Hepatocyte (in vitro differentiated cells): ENCODE data around the gene WASL. TPM values are rescaled to one million over a fixed set of nuclear protein-coding genes. Genes with fewer than 3 reads are reported as not detected.
"Not testable (repeated sequence)": the region's sequence is repeated elsewhere in the genome, so short reads cannot be mapped to it uniquely, and the experiment has no call there.

Experiments
- DNase-seq: peaks from one replicate; pipeline ENCODE4 v3.0.0-alpha.2; 2016; ENCODE audit warnings: low spot score
- H2AFZ ChIP-seq: fragments of 200-600 bp; sonication (generic); 2 replicates; pipeline ENCODE4 v1.6.0; 2016; ENCODE audit warnings: antibody characterized with exemption, mild to moderate bottlenecking
- H3K27ac ChIP-seq: fragments of 200-600 bp; sonication (generic); 2 replicates; pipeline ENCODE4 v1.5.1; 2016; ENCODE audit warnings: mild to moderate bottlenecking
- H3K27me3 ChIP-seq: fragments of 200-600 bp; sonication (generic); 2 replicates; pipeline ENCODE4 v1.6.1; 2016
- H3K36me3 ChIP-seq: fragments of 200-600 bp; sonication (generic); replicated peaks from 2 replicates; pipeline ENCODE4 v1.5.1; 2016; ENCODE audit warnings: low read depth; ENCODE audit not compliant: insufficient read depth
- H3K4me1 ChIP-seq: fragments of 200-600 bp; sonication (generic); 2 replicates; pipeline ENCODE4 v1.5.1; 2016; ENCODE audit warnings: mild to moderate bottlenecking, moderate library complexity; ENCODE audit not compliant: insufficient read depth
- H3K4me2 ChIP-seq: fragments of 200-600 bp; sonication (generic); 2 replicates; pipeline ENCODE4 v1.6.0; 2016
- H3K4me3 ChIP-seq: fragments of 200-600 bp; sonication (generic); 2 replicates; pipeline ENCODE4 v1.5.1; 2016; ENCODE audit warnings: mild to moderate bottlenecking
- H3K79me2 ChIP-seq: fragments of 200-600 bp; sonication (generic); 2 replicates; pipeline ENCODE4 v1.6.0; 2017; ENCODE audit warnings: mild to moderate bottlenecking
- H3K9me2 ChIP-seq: fragments of 200-600 bp; sonication (generic); replicated peaks from 2 replicates; pipeline ENCODE4 v1.6.0; 2017; ENCODE audit warnings: mild to moderate bottlenecking; ENCODE audit not compliant: insufficient read depth
- H3K9me3 ChIP-seq: fragments of 200-600 bp; sonication (generic); 2 replicates; pipeline ENCODE4 v1.5.1; 2016; ENCODE audit warnings: low read depth, mild to moderate bottlenecking
- H4K20me1 ChIP-seq: fragments of 200-600 bp; sonication (generic); 2 replicates; pipeline ENCODE4 v1.6.0; 2016; ENCODE audit warnings: mild to moderate bottlenecking; ENCODE audit not compliant: insufficient read depth, poor library complexity, severe bottlenecking
- CTCF ChIP-seq: fragments of 200-600 bp; sonication (generic); IDR thresholded peaks from 2 replicates; pipeline ENCODE4 v1.5.1; 2016; ENCODE audit warnings: antibody characterized with exemption, mild to moderate bottlenecking; ENCODE audit not compliant: poor library complexity
- EZH2 ChIP-seq: fragments of 200-600 bp; sonication (generic); IDR thresholded peaks from 2 replicates; pipeline ENCODE4 v1.6.1; 2016; ENCODE audit warnings: antibody characterized with exemption, mild to moderate bottlenecking, borderline replicate concordance
- EZH2phosphoT487 ChIP-seq: fragments of 200-600 bp; sonication (generic); IDR thresholded peaks from one replicate; pipeline ENCODE4 v1.6.1; 2018; ENCODE audit warnings: antibody characterized with exemption, mild to moderate bottlenecking, low read depth, moderate library complexity; ENCODE audit not compliant: unreplicated experiment, severe bottlenecking
- WGBS: methylation state at CpG from one replicate; pipeline ENCODE4 v1.1.6; 2016; ENCODE audit warnings: low lambda C conversion rate; ENCODE audit errors: missing lambda C conversion rate; 5-methylcytosine and 5-hydroxymethylcytosine counted together
- polyA plus RNA-seq: library from polyadenylated mRNA; unstranded; fragments of >200 nt; fragmentation: Nextera tagmentation; extraction: Ambion mirVana; gene quantifications from 2 replicates; pipeline ENCODE4 v1.2.1, GENCODE V29; 2016
- total RNA-seq: library from RNA; depleted of rRNA; stranded (reverse); fragments of >200 nt; gene quantifications from 2 replicates; pipeline ENCODE4 v1.2.3, GENCODE V29; 2014

Gene WASL
- total and polyA plus RNA-seq, 2 experiments from 2014 or later = 36.8 to 48.9 TPM

- Histone ChIP-seq H3K9me3 (no peaks in the 10 kb centered on the region), H2AFZ (no peak overlapping the region), H3K27ac (peak overlapping the region; percentile 7), H4K20me1 (peaks cover 79% of the 10 kb centered on the region), H3K79me2 (peaks cover 100% of the 10 kb centered on the region), H3K36me3 (no peaks in the 10 kb centered on the region), H3K4me3 (no peak overlapping the region), H3K4me1 (peaks cover 43% of the 10 kb centered on the region), H3K27me3 (no peaks in the 10 kb centered on the region), H3K4me2 (peak overlapping the region; percentile 65), H3K9me2 (no peaks in the 10 kb centered on the region)
- DNase-seq = no peak
- 45% methylated on average over 1 of the region's 1 CpG for WGBS
- no peak for TF ChIP-seq EZH2
- TF ChIP-seq EZH2phosphoT487 = no peak
- no peak for TF ChIP-seq CTCF
Measured at GRCh38 chr7:123725586-123726171, 23.1 kb downstream of the WASL start.

GRCh38 chr7:123724817-123725253 lies 24.0 kb downstream of the WASL start:
- H3K27me3 ChIP-seq = no peaks in the 10 kb centered on the region
- TF ChIP-seq EZH2phosphoT487 (no peak), EZH2 (no peak), CTCF (no peak)
- H4K20me1 ChIP-seq = peaks cover 79% of the 10 kb centered on the region
- H3K27ac ChIP-seq = peak overlapping the region; percentile 3
- H3K9me2 ChIP-seq = no peaks in the 10 kb centered on the region
- H3K9me3 ChIP-seq = no peaks in the 10 kb centered on the region
- peak overlapping the region; percentile 23 for H3K4me2 ChIP-seq
- H3K4me1 ChIP-seq = peaks cover 43% of the 10 kb centered on the region
- 64% methylated on average over 3 of the region's 3 CpGs for WGBS
- DNase-seq = no peak
- H3K4me3 ChIP-seq = no peak overlapping the region
- H3K79me2 ChIP-seq = peaks cover 100% of the 10 kb centered on the region
- no peaks in the 10 kb centered on the region for H3K36me3 ChIP-seq
- H2AFZ ChIP-seq = no peak overlapping the region

- peaks cover 98% of the 10 kb centered on the region for H3K79me2 ChIP-seq
- peaks cover 43% of the 10 kb centered on the region for H3K4me1 ChIP-seq
- no peaks in the 10 kb centered on the region for H3K36me3 ChIP-seq
- H2AFZ ChIP-seq = no peak overlapping the region
- no peaks in the 10 kb centered on the region for H3K9me2 ChIP-seq
- H3K4me3 ChIP-seq = no peak overlapping the region
- no peak for DNase-seq
- TF ChIP-seq EZH2phosphoT487 (no peak), CTCF (no peak), EZH2 (no peak)
- H3K9me3 ChIP-seq = no peaks in the 10 kb centered on the region
- H4K20me1 ChIP-seq = peaks cover 83% of the 10 kb centered on the region
- WGBS = 91% methylated on average over 3 of the region's 3 CpGs
- H3K27ac ChIP-seq = no peak overlapping the region
- no peaks in the 10 kb centered on the region for H3K27me3 ChIP-seq
- no peak overlapping the region for H3K4me2 ChIP-seq
Measured at GRCh38 chr7:123723913-123724312, 24.9 kb downstream of the WASL start.

- H3K4me3 ChIP-seq, H3K27ac ChIP-seq, H2AFZ ChIP-seq, H3K9me2 ChIP-seq, DNase-seq, H3K27me3 ChIP-seq, H3K36me3 ChIP-seq, H3K9me3 ChIP-seq, H3K4me2 ChIP-seq: not testable (repeated sequence)
- Histone ChIP-seq H3K79me2 (peaks cover 98% of the 10 kb centered on the region), H4K20me1 (peaks cover 72% of the 10 kb centered on the region), H3K4me1 (peaks cover 19% of the 10 kb centered on the region)
- 88% methylated on average over 3 of the region's 3 CpGs for WGBS
Measured at GRCh38 chr7:123720527-123720926, 28.3 kb downstream of the WASL start.
